Neural progenitor cell (in vitro differentiated cells): ENCODE results near the gene GNA14.
"Not testable (repeated sequence)": the region's sequence is repeated elsewhere in the genome, so short reads cannot be mapped to it uniquely, and the experiment has no call there.

Experiments
- CTCF ChIP-seq: fragments of 200-600 bp; sonication (generic); IDR thresholded peaks from 2 replicates; pipeline ENCODE4 v1.5.1; 2017; ENCODE audit warnings: antibody characterized with exemption, mild to moderate bottlenecking
- EZH2 ChIP-seq: fragments of 200-600 bp; sonication (generic); IDR thresholded peaks from 2 replicates; pipeline ENCODE4 v1.6.1; 2017; ENCODE audit warnings: antibody characterized with exemption, mild to moderate bottlenecking, moderate library complexity
- EZH2phosphoT487 ChIP-seq: fragments of 200-600 bp; sonication (generic); IDR thresholded peaks from 2 replicates; pipeline ENCODE4 v1.6.1; 2017; ENCODE audit warnings: antibody characterized with exemption

- not testable (repeated sequence) for TF ChIP-seq CTCF, EZH2, EZH2phosphoT487
Measured at GRCh38 chr9:77398581-77398980, 249.5 kb downstream of the GNA14 start.
